ENCODE measurements around the gene TMED1. TPM values are rescaled to one million over a fixed set of nuclear protein-coding genes. Genes with fewer than 3 reads are reported as not detected.
"Not testable (repeated sequence)": the region's sequence is repeated elsewhere in the genome, so short reads cannot be mapped to it uniquely, and the experiment has no call there.

TMED1 gene
- total RNA-seq, 1 donor from 2014 or later: 20.4 TPM

DNA sequence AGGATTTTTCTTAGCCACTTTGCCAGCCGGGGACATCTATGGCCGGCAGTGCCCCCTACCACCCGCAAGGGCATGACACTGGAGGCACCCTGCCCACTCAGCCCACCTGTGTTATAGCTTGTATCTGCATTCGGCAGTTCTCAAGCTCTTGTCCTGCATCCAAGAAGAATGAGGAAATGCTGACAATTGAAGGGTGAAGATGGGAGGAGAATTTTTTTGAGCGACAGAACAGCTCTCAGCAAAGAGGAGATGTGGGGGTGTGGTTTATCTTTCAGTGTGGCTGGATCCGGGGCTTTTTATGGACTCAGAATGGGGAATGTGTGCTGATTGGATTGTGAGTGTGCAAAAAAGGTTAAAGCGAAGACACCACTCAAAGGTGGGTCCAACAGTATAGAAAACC, 6.8 kb upstream of the TMED1 start:
- H3K36me3 ChIP-seq: no peaks in the 10 kb centered on the region
- intact Hi-C loops (cut with DNase I): no loop called here
- no peak overlapping the region for H3K27ac ChIP-seq
- no peaks in the 10 kb centered on the region for H3K9me3 ChIP-seq
- H3K4me3 ChIP-seq: no peak overlapping the region
- TF ChIP-seq, protein P1, sequence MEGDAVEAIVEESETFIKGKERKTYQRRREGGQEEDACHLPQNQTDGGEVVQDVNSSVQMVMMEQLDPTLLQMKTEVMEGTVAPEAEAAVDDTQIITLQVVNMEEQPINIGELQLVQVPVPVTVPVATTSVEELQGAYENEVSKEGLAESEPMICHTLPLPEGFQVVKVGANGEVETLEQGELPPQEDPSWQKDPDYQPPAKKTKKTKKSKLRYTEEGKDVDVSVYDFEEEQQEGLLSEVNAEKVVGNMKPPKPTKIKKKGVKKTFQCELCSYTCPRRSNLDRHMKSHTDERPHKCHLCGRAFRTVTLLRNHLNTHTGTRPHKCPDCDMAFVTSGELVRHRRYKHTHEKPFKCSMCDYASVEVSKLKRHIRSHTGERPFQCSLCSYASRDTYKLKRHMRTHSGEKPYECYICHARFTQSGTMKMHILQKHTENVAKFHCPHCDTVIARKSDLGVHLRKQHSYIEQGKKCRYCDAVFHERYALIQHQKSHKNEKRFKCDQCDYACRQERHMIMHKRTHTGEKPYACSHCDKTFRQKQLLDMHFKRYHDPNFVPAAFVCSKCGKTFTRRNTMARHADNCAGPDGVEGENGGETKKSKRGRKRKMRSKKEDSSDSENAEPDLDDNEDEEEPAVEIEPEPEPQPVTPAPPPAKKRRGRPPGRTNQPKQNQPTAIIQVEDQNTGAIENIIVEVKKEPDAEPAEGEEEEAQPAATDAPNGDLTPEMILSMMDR (IDR thresholded peaks at IDR 0.05): no peak
- TF ChIP-seq POLR2AphosphoS5 (IDR thresholded peaks at IDR 0.05; ENCODE audit: insufficient read depth in 1 of 2, low read depth in 1 of 2) (no peak), POLR2A (IDR thresholded peaks at IDR 0.05) (no peak)
- DNase-seq (ENCODE audit: extremely low spot score in 2 of 2): no peak
- H3K4me1 ChIP-seq: no peaks in the 10 kb centered on the region
- no peaks in the 10 kb centered on the region for H3K27me3 ChIP-seq

DNA sequence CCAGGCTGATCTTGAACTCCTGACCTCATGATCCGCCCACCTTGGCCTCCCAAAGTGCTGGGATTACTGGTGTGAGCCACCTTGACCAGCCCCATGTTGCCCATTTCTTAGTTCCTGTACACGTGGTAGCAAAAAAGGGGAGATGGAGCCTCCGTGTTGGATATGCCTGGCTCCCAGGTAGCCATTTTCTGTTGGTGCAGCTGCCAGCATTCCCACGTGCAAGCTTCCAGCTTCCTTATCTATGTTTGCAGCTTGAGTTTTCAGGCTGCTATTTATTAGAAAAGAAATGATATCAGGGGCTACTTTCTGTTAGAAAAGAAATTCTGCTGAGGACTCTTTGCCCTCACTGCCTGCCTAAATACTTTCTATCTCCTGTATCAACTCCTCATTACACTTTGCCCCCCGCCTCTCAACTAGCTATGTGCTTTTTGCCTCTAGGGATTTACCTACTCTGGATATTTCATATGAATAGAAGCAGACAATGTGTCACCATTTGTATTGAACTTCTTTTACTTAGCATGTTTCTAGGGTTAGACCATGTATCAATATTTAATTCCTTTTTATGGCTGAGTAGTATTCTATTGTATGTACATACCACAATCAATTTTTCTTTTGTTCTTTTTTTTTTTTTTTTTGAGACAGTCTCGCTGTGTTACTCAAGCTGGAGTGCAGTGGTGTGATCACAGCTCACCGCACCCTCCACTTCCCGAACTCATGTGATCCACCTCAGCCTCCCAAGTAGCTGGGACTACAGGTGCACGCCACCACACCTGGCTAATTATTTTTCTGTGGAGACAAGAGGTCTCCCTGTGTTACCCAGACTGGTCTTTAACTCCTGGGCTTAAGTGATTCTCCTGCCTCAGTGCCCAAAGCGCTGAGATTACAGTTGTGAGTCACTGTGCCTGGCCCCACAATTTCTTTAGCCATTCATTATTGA, 3.4 kb upstream of the TMED1 start:
- H3K36me3 ChIP-seq: no peaks in the 10 kb centered on the region
- H3K27ac ChIP-seq: no peak overlapping the region
- no peaks in the 10 kb centered on the region for H3K9me3 ChIP-seq

DNA sequence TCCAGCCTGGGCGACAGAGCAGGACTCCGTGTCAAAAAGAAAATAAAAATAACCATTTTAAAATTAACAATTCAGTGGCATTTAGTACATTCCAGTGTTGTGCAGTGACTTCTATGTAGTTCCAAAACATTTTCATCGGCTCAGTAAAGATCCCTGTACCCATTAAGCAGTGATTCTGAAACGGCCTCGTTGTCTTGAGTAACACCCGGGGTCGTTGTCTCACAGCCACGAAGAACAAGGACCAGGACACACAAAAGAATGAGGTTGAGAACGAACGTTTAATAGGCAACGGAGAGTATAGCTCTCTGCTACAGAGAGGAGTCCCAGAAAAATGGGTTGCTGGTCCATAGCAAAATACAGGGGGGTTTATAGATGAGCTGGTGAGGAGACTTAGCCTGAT, 2.4 kb upstream of the TMED1 start:
- DNase-seq (ENCODE audit: extremely low spot score in 2 of 2): no peak
- peaks cover 14% of the 10 kb centered on the region for H3K4me1 ChIP-seq
- H3K4me3 ChIP-seq: no peak overlapping the region
- H3K36me3 ChIP-seq: no peaks in the 10 kb centered on the region
- intact Hi-C loops (cut with DNase I): no loop called here
- no peaks in the 10 kb centered on the region for H3K9me3 ChIP-seq
- H3K27me3 ChIP-seq: no peaks in the 10 kb centered on the region
- TF ChIP-seq POLR2A (IDR thresholded peaks at IDR 0.05) (no peak), POLR2AphosphoS5 (IDR thresholded peaks at IDR 0.05; ENCODE audit: insufficient read depth in 1 of 2, low read depth in 1 of 2) (no peak)
- TF ChIP-seq, protein P1 (IDR thresholded peaks at IDR 0.05): no peak
- H3K27ac ChIP-seq: no peak overlapping the region

More for the DNA sequence above, 3.4 kb upstream of the TMED1 start:
- intact Hi-C loops (cut with DNase I): no loop called here
- no peak for DNase-seq (ENCODE audit: extremely low spot score in 2 of 2)
- H3K4me3 ChIP-seq: no peak overlapping the region
- no peak for TF ChIP-seq POLR2AphosphoS5 (IDR thresholded peaks at IDR 0.05; ENCODE audit: insufficient read depth in 1 of 2, low read depth in 1 of 2)
- no peak for TF ChIP-seq POLR2A (IDR thresholded peaks at IDR 0.05)
- TF ChIP-seq, protein P1 (IDR thresholded peaks at IDR 0.05): no peak
- no peaks in the 10 kb centered on the region for H3K27me3 ChIP-seq
- peaks cover 14% of the 10 kb centered on the region for H3K4me1 ChIP-seq

DNA sequence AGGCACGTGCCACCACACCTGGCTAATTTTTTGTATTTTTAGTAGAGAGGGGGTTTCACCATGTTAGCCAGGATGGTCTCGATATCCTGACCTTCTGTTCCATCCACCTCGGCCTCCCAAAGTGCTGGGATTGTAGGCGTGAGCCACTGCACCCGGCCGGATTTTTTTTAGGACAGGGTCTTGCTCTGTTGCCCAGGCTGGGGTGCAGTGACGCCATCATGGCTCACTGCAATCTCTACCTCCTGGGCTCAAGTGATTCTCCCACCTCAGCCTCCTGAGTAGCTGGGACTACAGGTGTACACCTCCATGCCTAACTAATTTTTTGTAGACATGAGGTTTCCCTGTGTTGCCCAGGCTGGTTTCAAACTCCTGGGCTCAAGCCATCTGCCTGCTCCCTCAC, 1.6 kb upstream of the TMED1 start:
- H3K9me3 ChIP-seq; DNase-seq (ENCODE audit: extremely low spot score in 2 of 2); H3K27me3 ChIP-seq; H3K4me3 ChIP-seq; intact Hi-C loops (cut with DNase I); H3K36me3 ChIP-seq; H3K27ac ChIP-seq: not testable (repeated sequence)
- peaks cover 14% of the 10 kb centered on the region for H3K4me1 ChIP-seq

DNA sequence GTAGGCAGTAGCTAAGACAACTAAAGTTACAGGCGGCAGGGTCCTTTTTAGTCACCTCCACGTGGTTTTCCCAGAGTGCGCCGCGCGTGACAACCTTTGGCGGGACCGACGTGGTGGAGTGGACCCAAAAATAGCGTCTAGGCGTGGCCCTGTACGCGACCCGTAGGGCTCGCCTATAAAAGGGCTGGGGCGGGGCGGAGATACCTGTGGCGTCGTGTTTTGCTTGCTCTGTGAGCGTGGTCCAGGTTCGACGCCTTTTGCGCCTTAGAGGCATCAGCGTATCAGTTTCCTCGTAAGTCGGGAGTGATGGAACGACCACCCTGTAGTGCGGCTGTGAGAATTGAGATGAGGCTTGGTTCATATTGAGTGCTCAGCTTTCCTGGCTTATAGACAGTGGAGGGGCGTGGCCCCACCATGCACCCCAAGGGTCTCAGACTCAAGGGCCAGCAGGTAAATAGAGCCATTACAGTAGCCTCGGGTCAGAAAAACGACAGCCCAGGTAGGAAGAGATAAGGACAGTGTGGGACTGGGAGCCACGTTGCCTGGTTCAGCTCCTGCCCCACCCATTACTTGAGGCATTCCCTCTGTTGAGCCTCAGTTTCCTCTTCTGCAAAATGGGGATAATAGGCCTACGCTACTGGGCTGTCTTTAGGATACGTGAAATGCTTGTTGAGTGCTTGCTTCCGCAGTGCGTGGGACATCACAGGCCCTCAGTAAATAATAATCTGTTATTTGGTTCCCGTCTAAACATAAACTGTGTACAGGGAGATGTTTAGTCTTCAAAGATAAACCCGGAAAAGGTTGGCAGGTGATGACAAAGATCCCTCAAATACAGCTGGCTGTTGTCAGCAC, 693 bp upstream of the TMED1 start:
- Histone ChIP-seq H3K4me1 (peaks cover 14% of the 10 kb centered on the region), H3K27ac (peak overlapping the region; percentile 96), H3K27me3 (no peaks in the 10 kb centered on the region), H3K9me3 (no peaks in the 10 kb centered on the region), H3K36me3 (peaks cover 0 to 7% of the 10 kb centered on the region in 2 donors), H3K4me3 (peak overlapping the region; percentile 65 to 72)
- DNase-seq (ENCODE audit: extremely low spot score in 2 of 2): no peak
- intact Hi-C loops (cut with DNase I): no loop called here
- TF ChIP-seq POLR2AphosphoS5 (IDR thresholded peaks at IDR 0.05; ENCODE audit: insufficient read depth in 1 of 2, low read depth in 1 of 2): peak; percentile 22 to 87
- TF ChIP-seq POLR2A (IDR thresholded peaks at IDR 0.05): no peak

All from vagina (tissue), 2 donors.